GM11168 (cell line): ENCODE results near the gene ENO4.

Experiments
- in situ Hi-C: fragments of 300-500 bp; cut with MboI; formaldehyde crosslinking; loops from one replicate; pipeline ENCODE4 v1.12.0; 2022; ENCODE audit warnings: low sequenced_read_pairs; ENCODE audit not compliant: unreplicated experiment

ENO4 gene

DNA sequence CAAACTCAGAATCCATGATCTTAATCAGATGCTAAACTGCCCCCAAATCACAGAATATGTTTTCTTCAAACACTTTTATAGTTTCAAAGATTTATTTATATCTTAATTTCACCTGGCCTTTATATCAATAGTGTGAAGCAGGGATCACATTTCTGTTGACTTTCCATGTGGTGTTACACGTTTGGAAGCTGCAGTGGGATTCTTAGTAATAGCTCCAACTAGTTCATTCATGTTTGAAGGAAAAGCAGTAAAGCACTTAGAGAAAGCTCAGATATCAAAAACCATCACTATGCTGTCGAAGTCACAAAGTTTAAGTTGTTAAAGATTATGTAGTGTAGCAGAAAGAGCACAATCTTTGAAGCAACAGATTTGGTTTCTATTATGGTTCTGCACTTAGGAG is 16.8 kb downstream of the ENO4 start:
- in situ Hi-C loops: no loop called here

DNA sequence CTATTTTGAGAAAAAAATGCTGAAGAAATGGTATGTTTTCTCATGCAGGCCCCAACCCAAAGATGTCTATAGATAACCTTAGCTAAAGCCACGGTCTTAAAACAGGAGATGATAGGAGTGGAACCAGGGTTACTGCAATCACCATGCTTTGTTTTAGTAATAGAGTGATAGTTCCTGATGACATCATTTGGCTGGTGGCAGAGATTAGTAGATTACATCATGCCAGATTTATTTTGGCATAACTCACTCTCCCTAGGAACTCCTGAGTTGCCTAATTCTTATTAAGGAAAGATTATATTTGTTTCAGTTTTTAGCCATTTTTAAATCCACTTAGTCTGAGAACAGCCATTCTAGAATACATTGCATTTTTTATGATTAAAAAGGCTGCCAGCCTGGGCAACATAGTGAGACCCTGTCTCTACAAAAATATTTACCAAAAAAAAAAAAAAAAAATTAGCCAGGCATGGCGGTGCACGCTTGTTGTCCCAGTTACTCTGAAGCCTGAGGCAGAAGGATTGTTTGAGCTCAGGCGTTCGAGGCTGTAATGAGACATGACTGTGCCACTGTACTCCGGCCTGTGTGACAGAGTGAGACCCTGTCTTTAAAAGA is 17.8 kb downstream of the ENO4 start:
- in situ Hi-C loops: no loop called here

DNA sequence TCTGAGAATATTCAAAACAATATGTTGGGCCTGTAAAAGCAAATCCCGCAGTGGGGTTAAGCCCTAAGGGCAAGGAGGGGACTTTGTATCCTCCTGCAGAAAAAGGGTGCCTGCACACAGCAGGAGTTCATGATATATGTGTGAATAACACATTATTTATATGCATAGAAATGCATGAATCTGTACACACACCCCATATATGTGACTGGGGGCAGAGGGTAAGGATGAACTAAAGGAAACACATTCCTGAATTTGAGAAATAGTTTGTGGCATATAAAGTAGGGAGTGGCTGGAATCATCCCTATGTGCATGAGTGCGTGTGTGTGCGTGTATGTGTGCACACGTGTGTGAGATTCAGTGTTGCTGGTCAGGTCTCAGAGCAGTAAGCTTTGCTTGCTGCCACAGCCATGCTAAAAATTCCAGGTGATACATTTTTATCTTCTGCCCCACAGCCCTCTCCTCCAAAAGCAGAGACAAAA is 18.9 kb downstream of the ENO4 start:
- in situ Hi-C loops: no loop called here

GRCh38 chr10:116868722-116869121 is 19.4 kb downstream of the ENO4 start:
- in situ Hi-C loops: no loop called here

DNA sequence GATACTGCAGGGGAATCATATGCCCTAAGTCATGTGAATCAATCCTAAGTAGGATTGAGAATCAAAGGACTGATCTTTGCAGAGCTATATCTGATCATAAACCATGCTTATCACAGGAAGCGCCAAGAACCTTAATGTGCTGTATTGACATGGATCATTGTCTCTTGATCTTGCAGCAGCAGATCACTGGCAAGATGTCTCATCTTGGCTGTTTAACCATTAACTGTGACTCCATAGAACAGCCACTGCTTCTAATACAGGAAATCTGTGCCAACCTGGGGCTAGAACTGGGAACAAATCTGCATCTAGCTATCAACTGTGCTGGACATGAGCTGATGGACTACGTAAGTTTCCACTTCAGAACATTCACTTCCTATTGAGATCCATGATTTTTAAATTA is 21.6 kb downstream of the ENO4 start:
- in situ Hi-C loops: no loop called here

GRCh38 chr10:116873134-116873533 is 23.8 kb downstream of the ENO4 start:
- in situ Hi-C loops: no loop called here

- in situ Hi-C loops: no loop called here
Measured at GRCh38 chr10:116875897-116876296, 26.6 kb downstream of the ENO4 start.

- in situ Hi-C loops: no loop called here
Measured at GRCh38 chr10:116877391-116877790, 28.1 kb downstream of the ENO4 start.

GRCh38 chr10:116878123-116878522 is 28.8 kb downstream of the ENO4 start:
- in situ Hi-C loops: no loop called here

DNA sequence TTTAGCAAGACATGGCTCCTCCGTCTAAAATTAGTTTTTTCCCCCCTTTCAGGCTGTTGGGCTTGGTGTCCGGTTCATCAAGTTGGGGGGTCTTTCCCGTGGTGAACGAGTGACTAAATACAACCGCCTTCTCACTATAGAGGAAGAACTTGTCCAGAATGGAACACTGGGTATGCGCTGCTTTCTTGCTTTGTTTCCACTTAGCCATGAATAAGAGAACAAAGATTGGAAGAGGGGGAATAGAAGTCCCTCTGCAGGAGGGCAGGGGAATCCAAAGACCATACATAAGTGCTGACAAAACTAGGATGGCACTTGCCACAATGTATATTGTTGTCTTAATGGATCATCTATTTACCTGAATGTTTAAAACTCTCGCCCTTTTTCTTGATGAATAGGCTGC is 30.5 kb downstream of the ENO4 start:
- in situ Hi-C loops: no loop called here

- in situ Hi-C loops: no loop called here
Measured at GRCh38 chr10:116880716-116881482, 31.6 kb downstream of the ENO4 start.

GRCh38 chr10:116882639-116883038 is 33.3 kb downstream of the ENO4 start:
- in situ Hi-C loops: no loop called here

DNA sequence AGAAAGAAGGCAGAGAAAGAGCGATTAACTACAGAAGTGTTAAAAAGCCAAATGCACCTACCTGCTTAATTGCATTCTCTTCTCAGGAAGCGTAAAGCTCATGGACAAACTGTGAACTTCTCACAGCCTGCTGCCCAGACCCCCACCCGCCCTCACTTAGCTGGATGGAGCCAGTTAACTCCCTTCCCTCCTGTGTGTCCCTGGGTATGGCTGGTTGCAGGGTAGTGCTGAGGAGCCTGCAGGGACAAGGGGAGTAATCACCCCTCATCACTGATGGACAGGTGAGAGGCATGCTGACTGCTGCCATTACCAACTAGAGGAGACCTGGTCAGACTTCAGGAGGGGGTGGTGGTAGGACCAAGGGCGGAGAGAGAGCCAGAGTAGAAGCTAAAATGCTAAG is 37.5 kb downstream of the ENO4 start:
- in situ Hi-C loops: no loop called here

DNA sequence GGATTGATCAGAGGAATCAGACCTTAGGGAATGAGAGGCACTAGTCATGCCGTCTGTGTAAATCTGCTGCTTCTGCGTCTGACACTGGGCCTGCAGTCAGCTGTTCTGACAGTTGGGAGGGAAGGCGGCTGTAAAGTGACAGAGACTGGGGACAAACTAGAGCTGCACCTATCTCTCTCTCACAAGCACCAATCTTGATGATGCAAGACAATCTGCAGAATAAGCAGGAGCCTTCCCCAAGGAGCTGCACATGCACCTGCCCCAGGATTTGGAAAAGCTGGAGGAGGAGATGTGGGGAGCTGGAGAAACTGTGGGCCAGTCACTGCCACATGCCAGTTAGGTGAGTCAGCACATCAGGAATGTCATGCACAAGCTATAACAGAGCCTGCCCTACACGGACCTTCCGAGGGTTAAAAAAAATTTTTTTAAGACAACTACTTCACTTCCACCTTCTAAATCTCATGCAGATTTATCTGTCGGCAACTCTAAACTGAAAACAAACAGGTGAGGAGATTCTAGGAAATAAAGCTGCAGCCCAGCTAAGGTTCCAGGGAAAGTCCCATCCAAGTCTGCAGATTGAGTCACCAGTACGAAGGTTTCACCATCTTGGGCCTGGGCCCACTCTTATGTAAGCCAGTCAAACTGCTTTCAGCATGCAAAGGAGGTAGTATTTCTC is 39.2 kb downstream of the ENO4 start:
- in situ Hi-C loops: no loop called here

- in situ Hi-C loops: no loop called here
Measured at GRCh38 chr10:116889066-116889465, 39.8 kb downstream of the ENO4 start.

DNA sequence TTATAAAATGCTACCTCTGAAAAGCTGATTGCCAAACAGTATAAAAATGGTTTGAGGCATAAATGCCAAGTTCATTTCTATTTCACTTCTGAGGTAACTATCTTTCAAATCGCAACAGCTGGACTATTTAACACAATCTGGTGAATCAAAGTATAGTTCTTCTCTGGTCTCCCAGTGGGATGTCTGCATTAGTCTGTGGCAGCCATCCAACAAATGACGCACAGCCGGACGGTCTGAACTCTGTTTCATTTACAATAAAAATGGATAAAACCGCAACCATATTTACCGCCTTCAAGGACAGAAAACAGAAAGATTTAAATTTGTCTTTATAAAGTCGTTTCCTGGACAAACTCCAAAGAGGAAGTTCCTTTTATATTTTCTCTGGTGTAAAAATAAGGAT is 41.9 kb downstream of the ENO4 start:
- in situ Hi-C loops: no loop called here

GRCh38 chr10:116892907-116893685 is 43.8 kb downstream of the ENO4 start:
- in situ Hi-C loops: no loop called here

- in situ Hi-C loops: no loop called here
Measured at GRCh38 chr10:116893686-116894037, 44.4 kb downstream of the ENO4 start.

- in situ Hi-C loops: no loop called here
Measured at GRCh38 chr10:116899626-116900025, 50.3 kb downstream of the ENO4 start.

DNA sequence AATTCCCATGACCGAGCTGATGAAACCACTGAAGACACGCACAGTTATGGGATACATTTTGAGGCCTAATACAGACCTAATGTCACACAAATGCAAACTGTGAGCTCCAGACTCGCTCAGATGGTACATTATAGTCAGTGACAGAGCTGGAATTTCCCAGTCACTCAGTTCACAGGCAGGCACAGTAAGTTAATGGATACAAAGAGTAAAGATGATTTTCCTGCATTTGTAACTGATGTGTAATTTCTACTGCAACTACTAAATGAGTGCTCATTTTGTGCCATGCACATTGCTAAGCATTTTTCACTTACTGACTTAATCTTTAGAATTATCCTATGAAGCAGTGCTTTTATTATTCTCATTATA is 56.5 kb downstream of the ENO4 start:
- in situ Hi-C loops: no loop called here
